Caco-2 (cell line): ENCODE data around the gene ADK. TPM values are rescaled to one million over a fixed set of nuclear protein-coding genes. Genes with fewer than 3 reads are reported as not detected.

Experiments
- BruUV-seq: library from RNA; stranded (reverse); fragments of 400-500 nt; replicated peaks from 2 replicates; lab custom pipeline; 2021; lab: Mats Ljungman, UMichigan
- CTCF ChIA-PET: fragments of 300-600 bp; sonication (Branson Sonifier 250); formaldehyde crosslinking; loops from one replicate; lab custom pipeline; 2022; ENCODE audit warnings: antibody characterized with exemption; lab: Charles Lee
- POLR2A ChIA-PET: fragments of 300-600 bp; sonication (Branson Sonifier 250); formaldehyde crosslinking; loops from one replicate; lab custom pipeline; 2022; ENCODE audit warnings: antibody characterized with exemption; lab: Charles Lee
- DNase-seq, 2 experiments: peaks; one replicate each; pipeline versions ENCODE4 v3.0.0 to v3.0.0-alpha.2; 2020 to 2022
- H3K27me3 ChIP-seq: replicated peaks from 2 replicates; pipeline ENCODE4 v1.6.0; 2011; ENCODE audit warnings: low read length; ENCODE audit not compliant: control insufficient read depth, insufficient read depth
- H3K36me3 ChIP-seq: 2 replicates; pipeline ENCODE4 v1.5.1; 2011; ENCODE audit warnings: low read length; ENCODE audit not compliant: control insufficient read depth, insufficient read depth
- H3K4me1 ChIP-seq: fragments of 250-450 bp; sonication (Bioruptor Pico); 2 replicates; pipeline ENCODE4 v1.5.1; 2020; ENCODE audit warnings: mild to moderate bottlenecking
- H3K4me3 ChIP-seq: 2 replicates; pipeline ENCODE4 v1.5.1; 2011; ENCODE audit warnings: low read depth, mild to moderate bottlenecking, control low read depth, low read length
- H3K9me3 ChIP-seq: fragments of 250-450 bp; sonication (Bioruptor Pico); 2 replicates; pipeline ENCODE4 v1.5.1; 2020; ENCODE audit warnings: mild to moderate bottlenecking, moderate library complexity
- H3K27ac Mint-ChIP-seq: one replicate; pipeline ENCODE4 v1.8.0; 2022; ENCODE audit warnings: mixed read lengths; ENCODE audit not compliant: unreplicated experiment
- H3K27me3 Mint-ChIP-seq: one replicate; pipeline ENCODE4 v1.8.0; 2022; ENCODE audit warnings: mixed read lengths; ENCODE audit not compliant: insufficient read depth, unreplicated experiment
- H3K36me3 Mint-ChIP-seq: one replicate; pipeline ENCODE4 v1.8.0; 2022; ENCODE audit warnings: mild to moderate bottlenecking, mixed read lengths; ENCODE audit not compliant: insufficient read depth, unreplicated experiment
- H3K4me1 Mint-ChIP-seq: one replicate; pipeline ENCODE4 v1.8.0; 2022; ENCODE audit warnings: low read depth, mixed read lengths; ENCODE audit not compliant: unreplicated experiment
- H3K4me3 Mint-ChIP-seq: one replicate; pipeline ENCODE4 v1.8.0; 2022; ENCODE audit warnings: mild to moderate bottlenecking, moderate library complexity, mixed read lengths; ENCODE audit not compliant: unreplicated experiment
- H3K9me3 Mint-ChIP-seq: one replicate; pipeline ENCODE4 v1.8.0; 2022; ENCODE audit warnings: mixed read lengths; ENCODE audit not compliant: unreplicated experiment
- intact Hi-C: fragments of 100-400 bp; cut with micrococcal nuclease; formaldehyde crosslinking; loops from one replicate; pipeline ENCODE4 v1.10.0; 2022; ENCODE audit not compliant: unreplicated experiment
- total RNA-seq: library from RNA; stranded (reverse); gene quantifications from 2 replicates; pipeline ENCODE4 v1.2.3, GENCODE V29; 2022
- TF ChIP-seq, protein P1 (sequence below), 2 experiments: fragments of 200-600 bp in 1 of 2; IDR thresholded peaks; 1 replicate in 1 of 2; 2 replicates in 1 of 2; pipeline versions ENCODE4 v1.5.1 to v1.8.0; 2011 to 2022; ENCODE audit warnings: antibody characterized with exemption in 1 of 2, control low read depth in 1 of 2, inconsistent platforms in 1 of 2, low read depth in 1 of 2, low read length in 1 of 2, mild to moderate bottlenecking in 1 of 2, moderate library complexity in 1 of 2; ENCODE audit not compliant: insufficient read depth in 1 of 2, severe bottlenecking in 1 of 2, unreplicated experiment in 1 of 2

The ADK gene
- total RNA-seq, 1 experiment from 2014 or later, result 105 TPM

DNA sequence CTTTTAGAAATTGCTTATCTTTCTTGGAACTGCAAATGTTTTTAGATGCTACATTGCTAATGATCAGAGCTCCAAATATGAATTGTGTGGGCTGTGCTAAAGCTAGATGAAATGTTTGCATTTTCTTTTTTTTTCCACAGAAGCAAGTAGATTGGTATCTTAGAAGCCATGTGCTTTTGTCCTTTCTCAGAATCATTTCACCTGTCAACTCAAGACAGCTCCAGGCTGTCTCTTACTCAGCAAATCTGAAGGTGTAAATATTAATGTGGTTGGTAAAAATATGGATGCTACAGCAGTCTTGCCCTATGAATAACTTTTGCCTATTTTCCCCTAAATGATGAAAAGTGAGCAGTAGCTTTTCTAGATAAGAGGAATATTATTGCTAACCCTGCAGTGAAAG, 41.6 kb upstream of the ADK start:
- BruUV-seq, result no TSS peak
- no peaks in the 10 kb centered on the region for H3K27me3 ChIP-seq
- H3K4me3 ChIP-seq, result no peak overlapping the region
- no peaks in the 10 kb centered on the region for H3K9me3 Mint-ChIP-seq
- no peaks in the 10 kb centered on the region for H3K27me3 Mint-ChIP-seq
- no peak overlapping the region for H3K27ac Mint-ChIP-seq
- no peak overlapping the region for H3K4me3 Mint-ChIP-seq
- no peaks in the 10 kb centered on the region for H3K4me1 ChIP-seq
- TF ChIP-seq, protein P1, sequence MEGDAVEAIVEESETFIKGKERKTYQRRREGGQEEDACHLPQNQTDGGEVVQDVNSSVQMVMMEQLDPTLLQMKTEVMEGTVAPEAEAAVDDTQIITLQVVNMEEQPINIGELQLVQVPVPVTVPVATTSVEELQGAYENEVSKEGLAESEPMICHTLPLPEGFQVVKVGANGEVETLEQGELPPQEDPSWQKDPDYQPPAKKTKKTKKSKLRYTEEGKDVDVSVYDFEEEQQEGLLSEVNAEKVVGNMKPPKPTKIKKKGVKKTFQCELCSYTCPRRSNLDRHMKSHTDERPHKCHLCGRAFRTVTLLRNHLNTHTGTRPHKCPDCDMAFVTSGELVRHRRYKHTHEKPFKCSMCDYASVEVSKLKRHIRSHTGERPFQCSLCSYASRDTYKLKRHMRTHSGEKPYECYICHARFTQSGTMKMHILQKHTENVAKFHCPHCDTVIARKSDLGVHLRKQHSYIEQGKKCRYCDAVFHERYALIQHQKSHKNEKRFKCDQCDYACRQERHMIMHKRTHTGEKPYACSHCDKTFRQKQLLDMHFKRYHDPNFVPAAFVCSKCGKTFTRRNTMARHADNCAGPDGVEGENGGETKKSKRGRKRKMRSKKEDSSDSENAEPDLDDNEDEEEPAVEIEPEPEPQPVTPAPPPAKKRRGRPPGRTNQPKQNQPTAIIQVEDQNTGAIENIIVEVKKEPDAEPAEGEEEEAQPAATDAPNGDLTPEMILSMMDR (IDR thresholded peaks at IDR 0.05; ENCODE audit: insufficient read depth in 1 of 2, low read depth in 1 of 2, low read length in 1 of 2, severe bottlenecking in 1 of 2, unreplicated experiment in 1 of 2), result no peak
- no peaks in the 10 kb centered on the region for H3K4me1 Mint-ChIP-seq
- intact Hi-C loops, result no loop called here
- peaks cover 6% of the 10 kb centered on the region for H3K36me3 ChIP-seq
- no peak for DNase-seq
- no peaks in the 10 kb centered on the region for H3K9me3 ChIP-seq
- POLR2A ChIA-PET, result no interaction called here
- H3K36me3 Mint-ChIP-seq, result peaks cover 89% of the 10 kb centered on the region
- CTCF ChIA-PET, result interaction anchor here (0.6 kb wide), 1 partner anchor 716 kb away, joined by 3 read pairs; no protein-coding TSS in a partner anchor

DNA sequence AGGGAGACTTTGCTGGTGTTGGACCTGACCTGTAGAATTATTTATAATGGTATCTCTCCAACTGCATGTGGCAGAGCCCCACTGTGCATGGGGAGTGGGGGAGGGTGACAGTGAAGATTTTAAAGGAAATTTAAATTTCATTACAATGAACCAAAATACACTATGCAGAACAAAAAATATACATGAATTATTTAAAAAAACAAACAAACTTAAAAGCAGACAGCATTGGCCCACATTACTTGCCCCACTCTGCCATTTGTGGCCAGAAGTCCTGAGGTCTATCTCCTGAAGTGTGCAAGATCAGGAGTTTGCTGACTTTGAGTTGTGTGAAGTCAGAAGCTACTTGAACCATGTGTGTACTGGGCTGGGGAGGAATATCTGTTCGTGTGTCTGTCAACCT, 40.9 kb upstream of the ADK start:
- no peaks in the 10 kb centered on the region for H3K4me1 ChIP-seq
- no peaks in the 10 kb centered on the region for H3K27me3 Mint-ChIP-seq
- peaks cover 89% of the 10 kb centered on the region for H3K36me3 Mint-ChIP-seq
- BruUV-seq, result no TSS peak
- TF ChIP-seq, protein P1 (IDR thresholded peaks at IDR 0.05; ENCODE audit: insufficient read depth in 1 of 2, low read depth in 1 of 2, low read length in 1 of 2, severe bottlenecking in 1 of 2, unreplicated experiment in 1 of 2), result no peak
- DNase-seq, result no peak
- H3K27me3 ChIP-seq, result no peaks in the 10 kb centered on the region
- H3K36me3 ChIP-seq, result peaks cover 4% of the 10 kb centered on the region
- no peaks in the 10 kb centered on the region for H3K9me3 ChIP-seq
- H3K4me1 Mint-ChIP-seq, result no peaks in the 10 kb centered on the region
- H3K4me3 Mint-ChIP-seq, result no peak overlapping the region
- no peaks in the 10 kb centered on the region for H3K9me3 Mint-ChIP-seq
- no peak overlapping the region for H3K27ac Mint-ChIP-seq
- POLR2A ChIA-PET, result no interaction called here
- H3K4me3 ChIP-seq, result no peak overlapping the region
- CTCF ChIA-PET, result interaction anchor here (0.6 kb wide), 1 partner anchor 716 kb away, joined by 3 read pairs; no protein-coding TSS in a partner anchor
- intact Hi-C loops, result no loop called here

- TF ChIP-seq, protein P1 (IDR thresholded peaks at IDR 0.05; ENCODE audit: insufficient read depth in 1 of 2, low read depth in 1 of 2, low read length in 1 of 2, severe bottlenecking in 1 of 2, unreplicated experiment in 1 of 2), result no peak
- no peak overlapping the region for H3K4me3 Mint-ChIP-seq
- H3K27me3 Mint-ChIP-seq, result no peaks in the 10 kb centered on the region
- no peaks in the 10 kb centered on the region for H3K4me1 Mint-ChIP-seq
- no peak overlapping the region for H3K4me3 ChIP-seq
- H3K4me1 ChIP-seq, result no peaks in the 10 kb centered on the region
- H3K27ac Mint-ChIP-seq, result no peak overlapping the region
- intact Hi-C loops, result no loop called here
- ChIA-PET CTCF (no interaction called here), POLR2A (no interaction called here)
- peaks cover 4% of the 10 kb centered on the region for H3K36me3 ChIP-seq
- H3K9me3 ChIP-seq, result no peaks in the 10 kb centered on the region
- no peaks in the 10 kb centered on the region for H3K27me3 ChIP-seq
- no TSS peak for BruUV-seq
- H3K36me3 Mint-ChIP-seq, result peaks cover 87% of the 10 kb centered on the region
- H3K9me3 Mint-ChIP-seq, result no peaks in the 10 kb centered on the region
- no peak for DNase-seq
Observed at GRCh38 chr10:74111799-74112198, 39.2 kb upstream of the ADK start.
